Activated CD8-positive, alpha-beta T cell treated with anti-CD3 and anti-CD28 coated beads for 36 hours (primary cell): ENCODE data around the gene ANKRD40. TPM values are rescaled to one million over a fixed set of nuclear protein-coding genes. Genes with fewer than 3 reads are reported as not detected.

ENCODE experiments used
- ATAC-seq: fragments of 200-7000 bp; cut with Tn5 transposase; one replicate; pipeline ENCODE4 v1.10.0; 2021; ENCODE audit warnings: mild to moderate bottlenecking, moderate library complexity
- CTCF ChIA-PET: fragments of 350-600 bp; sonication (Branson Sonifier 250); formaldehyde crosslinking; loops from one replicate; lab custom pipeline; 2021; ENCODE audit warnings: antibody characterized with exemption; lab: Charles Lee
- POLR2A ChIA-PET: fragments of 350-600 bp; sonication (Branson Sonifier 250); formaldehyde crosslinking; loops from one replicate; lab custom pipeline; 2021; ENCODE audit warnings: antibody characterized with exemption; lab: Charles Lee
- DNase-seq: peaks from one replicate; pipeline ENCODE4 v3.0.0-alpha.2; 2020
- H3K27ac Mint-ChIP-seq: one replicate; pipeline ENCODE4 v1.8.0; 2021; ENCODE audit warnings: mild to moderate bottlenecking, mixed read lengths
- H3K27me3 Mint-ChIP-seq: one replicate; pipeline ENCODE4 v1.8.0; 2021; ENCODE audit warnings: mixed read lengths
- H3K36me3 Mint-ChIP-seq: one replicate; pipeline ENCODE4 v1.8.0; 2021; ENCODE audit warnings: low read depth, mixed read lengths
- H3K4me1 Mint-ChIP-seq: one replicate; pipeline ENCODE4 v1.8.0; 2021; ENCODE audit warnings: low read depth, mixed read lengths
- H3K4me3 Mint-ChIP-seq: one replicate; pipeline ENCODE4 v1.8.0; 2021; ENCODE audit warnings: mild to moderate bottlenecking, moderate library complexity, mixed read lengths
- H3K9me3 Mint-ChIP-seq: one replicate; pipeline ENCODE4 v1.8.0; 2021; ENCODE audit warnings: mixed read lengths
- CTCF ChIP-seq: fragments of 200-600 bp; IDR thresholded peaks from one replicate; pipeline ENCODE4 v1.8.0; 2022; ENCODE audit warnings: antibody characterized with exemption, mild to moderate bottlenecking
- intact Hi-C: fragments of 100-400 bp; cut with micrococcal nuclease; formaldehyde crosslinking; loops from one replicate; pipeline ENCODE4 v1.10.0; 2022
- total RNA-seq, 2 experiments: library from RNA; stranded (reverse); gene quantifications; one replicate each; pipeline ENCODE4 v1.2.3, GENCODE V29; 2021

Gene ANKRD40
- total RNA-seq, 2 experiments from 2014 or later = 26.3 to 27.3 TPM

- intact Hi-C loops = no loop called here
- H3K4me1 Mint-ChIP-seq = peaks cover 12% of the 10 kb centered on the region
- no peak overlapping the region for H3K27ac Mint-ChIP-seq
- H3K4me3 Mint-ChIP-seq = no peak overlapping the region
- no peaks in the 10 kb centered on the region for H3K36me3 Mint-ChIP-seq
- ChIA-PET CTCF (interaction anchor here (1.2 kb wide), 1 partner anchor 297 kb away, joined by 3 read pairs; no protein-coding TSS in a partner anchor), POLR2A (no interaction called here)
- DNase-seq = no peak
- no peaks in the 10 kb centered on the region for H3K9me3 Mint-ChIP-seq
- TF ChIP-seq CTCF = no peak
- no peaks in the 10 kb centered on the region for H3K27me3 Mint-ChIP-seq
- no peak for ATAC-seq
Measured at GRCh38 chr17:50666316-50666715, 41.4 kb downstream of the ANKRD40 start.

DNA sequence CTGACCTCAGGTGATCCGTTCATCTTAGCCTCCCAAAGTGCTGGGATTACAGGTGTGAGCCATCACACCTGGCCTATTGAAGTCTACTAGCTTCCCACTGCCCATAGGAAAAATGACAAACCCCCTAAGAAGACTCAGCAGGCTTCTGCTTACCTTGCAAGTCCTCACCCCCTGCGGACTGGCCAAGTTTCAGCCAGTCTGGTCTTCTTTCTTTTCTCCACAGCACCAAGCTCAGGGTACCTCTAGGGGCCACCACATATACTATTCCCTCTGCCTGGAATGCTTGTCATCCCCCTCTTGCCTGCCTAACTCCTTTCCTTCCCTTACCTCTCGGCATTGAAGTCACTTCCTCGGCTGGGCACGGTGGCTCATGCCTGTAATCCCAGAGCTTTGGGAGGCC, 41.9 kb downstream of the ANKRD40 start:
- Mint-ChIP-seq H3K36me3 (no peaks in the 10 kb centered on the region), H3K27ac (no peak overlapping the region)
- intact Hi-C loops = no loop called here

GRCh38 chr17:50664788-50665458, 42.8 kb downstream of the ANKRD40 start:
- Mint-ChIP-seq H3K27ac (no peak overlapping the region), H3K9me3 (no peaks in the 10 kb centered on the region), H3K4me3 (no peak overlapping the region), H3K4me1 (peaks cover 12% of the 10 kb centered on the region), H3K36me3 (no peaks in the 10 kb centered on the region), H3K27me3 (peaks cover 1% of the 10 kb centered on the region)
- intact Hi-C loops = no loop called here
- TF ChIP-seq CTCF = no peak
- DNase-seq (no peak), ATAC-seq (no peak)
- POLR2A ChIA-PET = no interaction called here
- CTCF ChIA-PET = no interaction called here

More for the DNA sequence above, 41.9 kb downstream of the ANKRD40 start:
- Mint-ChIP-seq H3K4me3 (no peak overlapping the region), H3K9me3 (no peaks in the 10 kb centered on the region), H3K27me3 (peaks cover 1% of the 10 kb centered on the region), H3K4me1 (peaks cover 12% of the 10 kb centered on the region)
- no peak for TF ChIP-seq CTCF
- ChIA-PET CTCF (no interaction called here), POLR2A (no interaction called here)
- no peak for ATAC-seq
- DNase-seq = no peak

- H3K36me3 Mint-ChIP-seq = no peaks in the 10 kb centered on the region
- peaks cover 1% of the 10 kb centered on the region for H3K27me3 Mint-ChIP-seq
- ATAC-seq (no peak), DNase-seq (no peak)
- peaks cover 12% of the 10 kb centered on the region for H3K4me1 Mint-ChIP-seq
- no peaks in the 10 kb centered on the region for H3K9me3 Mint-ChIP-seq
- POLR2A ChIA-PET = interaction anchor here (1.1 kb wide), 1 partner anchor 10 kb away, joined by 3 read pairs; no protein-coding TSS in a partner anchor
- H3K4me3 Mint-ChIP-seq = no peak overlapping the region
- TF ChIP-seq CTCF = no peak
- CTCF ChIA-PET = no interaction called here
- intact Hi-C loops = no loop called here
- no peak overlapping the region for H3K27ac Mint-ChIP-seq
Measured at GRCh38 chr17:50663812-50664374, 43.8 kb downstream of the ANKRD40 start.

DNA sequence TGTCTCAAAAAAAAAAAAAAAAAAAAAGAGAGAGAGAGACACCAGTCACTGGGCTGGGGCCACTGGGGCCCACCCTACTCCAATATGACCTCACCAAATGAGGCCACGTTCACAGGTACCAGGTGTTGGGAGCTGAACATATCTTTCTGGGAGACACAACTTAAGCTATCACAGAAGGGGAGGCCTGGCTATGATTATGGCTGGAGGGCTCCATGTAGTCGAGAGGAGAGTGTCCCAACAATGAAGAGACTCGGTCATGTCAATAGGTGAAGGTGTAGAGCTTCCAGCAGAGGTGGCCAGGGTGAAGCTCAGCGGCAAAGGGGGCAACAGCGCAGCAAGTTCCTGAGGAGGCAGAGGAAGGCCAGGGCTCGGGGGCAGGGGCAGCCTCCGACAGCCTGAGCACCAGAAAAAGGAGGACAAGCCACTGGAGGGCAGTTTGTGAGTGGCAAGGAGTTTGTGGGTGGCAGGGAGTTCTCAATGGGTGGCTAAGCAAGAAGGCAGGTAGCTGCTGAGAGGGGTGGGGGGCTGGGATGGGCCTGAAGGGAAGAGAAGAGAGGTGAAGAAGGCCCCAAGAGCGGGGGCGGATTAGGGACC, 45.0 kb downstream of the ANKRD40 start:
- CTCF ChIA-PET = no interaction called here
- Mint-ChIP-seq H3K36me3 (no peaks in the 10 kb centered on the region), H3K27ac (peak overlapping the region; percentile 84), H3K4me1 (peaks cover 12% of the 10 kb centered on the region), H3K4me3 (no peak overlapping the region), H3K9me3 (no peaks in the 10 kb centered on the region), H3K27me3 (peaks cover 1% of the 10 kb centered on the region)
- no peak for TF ChIP-seq CTCF
- ATAC-seq (no peak), DNase-seq (no peak)
- POLR2A ChIA-PET = no interaction called here
- intact Hi-C loops = no loop called here
